KOPT-K1 (cell line): Measurements from ENCODE around the gene WDR76.
"Not testable (repeated sequence)": the region's sequence is repeated elsewhere in the genome, so short reads cannot be mapped to it uniquely, and the experiment has no call there.

Experiments
- H3K27ac ChIP-seq: fragments of 200-600 bp; sonication (generic); 2 replicates; pipeline ENCODE4 v1.5.1; 2016; ENCODE audit warnings: antibody characterized with exemption, mild to moderate bottlenecking, low read depth, low read length; ENCODE audit not compliant: poor library complexity, severe bottlenecking
- H3K36me3 ChIP-seq: fragments of 200-600 bp; sonication (generic); 2 replicates; pipeline ENCODE4 v1.5.1; 2017; ENCODE audit warnings: antibody characterized with exemption, mild to moderate bottlenecking, low read length, moderate library complexity; ENCODE audit not compliant: insufficient read depth
- H3K9me3 ChIP-seq: fragments of 200-600 bp; sonication (generic); 2 replicates; pipeline ENCODE4 v1.5.1; 2017; ENCODE audit warnings: antibody characterized with exemption, low read length, mild to moderate bottlenecking; ENCODE audit not compliant: insufficient read depth, poor library complexity, severe bottlenecking

The WDR76 gene

GRCh38 chr15:43800286-43801141 is 26.3 kb upstream of the WDR76 start, which contains the start of gene HYPK:
HYPK (plus strand) TSS chr15:43800599; CDS start chr15:43800623, 24 bp downstream.
- H3K9me3 ChIP-seq = no peaks in the 10 kb centered on the region
- H3K36me3 ChIP-seq = peaks cover 76% of the 10 kb centered on the region
- peak within 1 kb of the TSS; percentile 72 for H3K27ac ChIP-seq

DNA sequence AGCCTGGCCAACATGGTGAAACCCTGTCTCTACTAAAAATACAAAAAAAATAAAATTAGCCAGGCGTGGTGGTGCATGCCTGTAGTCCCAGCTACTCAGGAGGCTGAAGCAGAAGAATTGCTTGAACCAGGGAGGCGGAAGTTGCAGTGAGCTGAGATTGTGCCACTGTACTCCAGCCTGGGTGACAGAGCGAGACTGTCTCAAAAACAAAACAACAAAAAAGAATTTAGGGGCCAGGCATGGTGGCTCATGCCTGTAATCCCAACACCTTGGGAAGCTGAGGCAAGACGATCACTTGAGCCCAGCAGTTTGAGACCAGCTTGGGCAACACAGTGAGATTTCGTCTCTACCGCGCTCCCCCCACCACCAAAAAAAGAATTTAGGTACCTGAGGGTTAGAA is 24.1 kb upstream of the WDR76 start:
- not testable (repeated sequence) for H3K27ac ChIP-seq, H3K9me3 ChIP-seq
- H3K36me3 ChIP-seq = peaks cover 79% of the 10 kb centered on the region

DNA sequence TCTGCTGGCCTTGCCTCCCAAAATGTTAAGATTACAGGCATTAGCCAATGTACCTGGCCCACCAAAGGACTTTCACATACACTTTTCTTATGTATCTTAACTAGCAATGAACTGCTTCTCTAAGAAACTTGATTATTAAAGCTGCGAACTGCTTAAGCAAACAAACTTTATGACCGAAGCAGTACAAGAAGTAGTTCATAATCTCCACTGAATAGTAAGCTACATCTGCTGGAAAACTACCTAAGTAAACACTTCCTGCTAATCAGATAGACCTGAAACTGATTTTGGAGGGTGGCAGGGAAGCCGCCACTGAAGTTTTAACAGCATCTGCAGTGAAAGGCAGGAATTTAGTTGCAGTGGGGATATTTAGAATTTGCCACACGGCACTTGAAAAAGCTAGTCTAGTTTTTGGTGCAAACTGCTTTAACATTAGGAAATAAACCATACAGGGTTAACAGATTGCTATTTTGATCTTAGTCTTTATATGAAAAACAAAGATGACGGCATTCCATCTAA is 18.3 kb upstream of the WDR76 start:
- Histone ChIP-seq H3K36me3 (peaks cover 98% of the 10 kb centered on the region), H3K9me3 (no peaks in the 10 kb centered on the region), H3K27ac (no peak overlapping the region)

GRCh38 chr15:43808960-43809678 is 17.7 kb upstream of the WDR76 start:
- Histone ChIP-seq H3K27ac (no peak overlapping the region), H3K36me3 (peaks cover 99% of the 10 kb centered on the region), H3K9me3 (no peaks in the 10 kb centered on the region)

DNA sequence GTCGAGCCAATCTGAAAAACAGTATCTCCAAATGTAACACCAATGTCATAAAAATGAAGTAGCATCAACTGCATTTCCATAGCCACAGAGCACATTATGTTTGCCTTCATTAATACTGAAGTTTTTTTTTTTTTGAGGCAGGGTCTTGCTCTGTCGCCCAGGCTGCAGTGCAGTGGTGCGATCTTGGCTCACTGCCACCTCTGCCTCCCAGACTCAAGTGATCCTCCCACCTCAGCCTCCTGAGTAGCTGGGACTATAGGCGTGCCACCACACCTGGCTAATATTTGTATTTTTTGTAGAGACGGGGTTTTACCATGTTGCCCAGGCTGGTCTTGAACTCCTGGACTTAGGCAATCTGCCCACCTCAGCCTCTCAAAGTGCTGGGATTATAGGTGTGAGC is 11.7 kb upstream of the WDR76 start:
- not testable (repeated sequence) for H3K9me3 ChIP-seq, H3K27ac ChIP-seq
- peaks cover 89% of the 10 kb centered on the region for H3K36me3 ChIP-seq

GRCh38 chr15:43821505-43821904 is 5.3 kb upstream of the WDR76 start:
- no peak overlapping the region for H3K27ac ChIP-seq
- H3K9me3 ChIP-seq = no peaks in the 10 kb centered on the region
- peaks cover 40% of the 10 kb centered on the region for H3K36me3 ChIP-seq

DNA sequence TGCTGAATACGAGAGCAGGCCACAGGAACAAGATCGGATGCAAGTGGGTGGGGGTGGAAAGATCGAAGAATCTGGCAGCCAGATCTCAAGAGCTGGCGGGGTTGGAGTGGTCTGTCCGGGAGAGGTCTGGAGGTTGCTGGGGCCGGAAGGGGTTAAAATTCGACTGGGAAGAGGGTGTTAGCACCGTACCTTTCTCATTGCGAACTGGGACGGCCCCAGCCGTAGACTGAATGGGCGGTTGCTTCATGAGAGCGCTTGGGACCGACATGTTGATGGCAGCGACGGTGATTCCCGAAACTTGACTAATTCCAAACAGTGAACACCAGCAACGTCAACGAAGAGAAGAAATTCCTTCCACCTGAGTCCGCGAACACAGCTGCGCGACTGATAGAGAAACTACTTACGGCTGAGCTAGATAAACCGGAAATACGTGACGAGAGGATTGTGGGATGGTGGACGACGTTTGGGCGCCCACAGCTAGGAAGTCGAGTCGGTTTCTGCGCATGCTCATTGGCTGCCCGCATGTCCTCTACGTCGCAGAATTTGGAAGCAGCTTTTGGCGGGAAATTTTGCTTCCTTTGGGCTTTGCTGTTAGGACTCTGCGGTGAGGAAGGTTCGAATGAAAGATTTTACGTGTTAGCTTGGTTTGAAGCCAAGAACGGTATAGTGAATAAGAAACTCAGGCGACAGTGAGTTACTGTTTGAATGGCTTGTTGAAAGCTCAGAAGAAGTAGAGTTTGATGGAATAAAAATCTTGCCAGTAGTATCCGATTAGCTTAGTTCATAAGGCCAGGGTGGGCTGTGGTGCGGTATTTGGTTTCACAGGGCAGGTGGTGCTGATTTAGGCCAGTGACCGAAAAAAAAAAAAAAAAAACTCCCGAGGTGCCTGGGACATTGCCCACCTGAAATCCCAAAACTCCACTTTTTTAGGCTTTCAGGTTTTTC is 2.2 kb upstream of the WDR76 start, which contains the start of gene MFAP1:
MFAP1 (minus strand) TSS at position 389 of the 945 bp plus-strand sequence; CDS start at position 268, 121 bp downstream.
- no peaks in the 10 kb centered on the region for H3K9me3 ChIP-seq
- H3K27ac ChIP-seq = peak within 1 kb of the TSS; percentile 88
- H3K36me3 ChIP-seq = peaks cover 26% of the 10 kb centered on the region

- H3K9me3 ChIP-seq = not testable (repeated sequence)
- peaks cover 26% of the 10 kb centered on the region for H3K36me3 ChIP-seq
- peak overlapping the region; percentile 88 for H3K27ac ChIP-seq
Measured at GRCh38 chr15:43825305-43825704, 1.5 kb upstream of the WDR76 start.

GRCh38 chr15:43826029-43826507 is 734 bp upstream of the WDR76 start:
- Histone ChIP-seq H3K9me3 (no peaks in the 10 kb centered on the region), H3K27ac (peak overlapping the region; percentile 88), H3K36me3 (peaks cover 33% of the 10 kb centered on the region)

DNA sequence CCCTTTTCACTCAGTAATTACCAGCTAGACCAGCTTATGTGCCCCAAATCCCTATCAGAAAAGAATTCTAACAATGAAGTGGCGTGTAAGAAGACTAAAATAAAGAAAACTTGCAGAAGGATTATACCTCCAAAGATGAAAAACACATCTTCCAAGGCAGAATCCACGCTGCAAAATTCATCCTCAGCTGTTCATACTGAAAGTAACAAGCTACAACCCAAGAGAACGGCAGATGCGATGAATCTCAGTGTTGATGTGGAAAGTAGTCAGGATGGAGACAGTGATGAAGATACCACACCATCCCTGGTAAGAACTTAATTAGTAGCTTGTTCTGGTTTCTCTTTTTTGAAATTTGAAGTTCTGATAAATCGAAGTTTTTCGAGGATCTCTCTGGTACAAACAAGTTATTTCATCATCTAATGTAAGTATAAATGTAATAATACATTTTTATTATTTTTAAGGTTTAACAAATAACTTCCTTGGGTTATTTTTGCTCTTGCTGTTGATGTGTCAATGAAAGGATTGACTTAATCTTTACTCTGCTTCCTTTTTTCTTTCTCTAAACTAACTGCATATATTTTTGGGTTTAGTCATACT is 1.4 kb downstream of the WDR76 start:
- Histone ChIP-seq H3K36me3 (peaks cover 41% of the 10 kb centered on the region), H3K9me3 (no peaks in the 10 kb centered on the region), H3K27ac (peak overlapping the region; percentile 88)

DNA sequence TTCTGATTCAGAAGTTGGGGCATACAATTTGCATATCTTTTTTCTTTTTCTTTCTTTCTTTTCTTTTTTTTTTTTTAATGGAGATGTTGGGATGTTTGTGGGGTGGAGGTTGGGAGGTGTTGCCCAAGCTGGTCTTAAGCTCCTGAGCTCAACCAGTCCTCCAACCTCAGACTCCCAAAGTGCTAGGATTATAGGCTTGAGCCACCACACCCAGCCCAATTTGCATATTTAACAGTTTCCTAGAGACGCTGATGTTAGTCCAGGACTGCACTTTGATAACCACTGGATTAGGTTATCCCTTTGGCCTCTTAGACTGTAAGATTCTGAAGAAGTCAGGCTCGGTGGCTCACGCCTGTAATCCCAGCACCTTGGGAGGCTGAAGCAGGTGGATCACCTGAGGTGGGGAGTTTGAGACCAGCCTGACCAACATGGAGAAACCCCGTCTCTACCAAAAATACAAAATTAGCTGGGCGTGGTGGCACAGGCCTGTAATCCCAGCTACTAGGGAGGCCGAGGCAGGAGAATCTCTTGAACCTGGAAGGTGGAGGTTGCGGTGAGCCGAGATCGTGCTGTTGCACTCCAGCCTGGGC is 3.2 kb downstream of the WDR76 start:
- peaks cover 57% of the 10 kb centered on the region for H3K36me3 ChIP-seq
- not testable (repeated sequence) for H3K27ac ChIP-seq, H3K9me3 ChIP-seq

GRCh38 chr15:43830691-43831275 is 4.0 kb downstream of the WDR76 start:
- H3K36me3 ChIP-seq = peaks cover 65% of the 10 kb centered on the region
- H3K27ac ChIP-seq, H3K9me3 ChIP-seq: not testable (repeated sequence)

- H3K36me3 ChIP-seq = peaks cover 73% of the 10 kb centered on the region
- H3K27ac ChIP-seq, H3K9me3 ChIP-seq: not testable (repeated sequence)
Measured at GRCh38 chr15:43831519-43832052, 4.8 kb downstream of the WDR76 start.
